ENCODE data around the gene CXCL13. TPM values are rescaled to one million over a fixed set of nuclear protein-coding genes. Genes with fewer than 3 reads are reported as not detected.

Gene CXCL13
- polyA plus RNA-seq, 1 of the 3 experiments (the other 2 are of a cell fraction), result not detected

GRCh38 chr4:77650787-77651186, 45.2 kb downstream of the CXCL13 start:
- H3K27ac ChIP-seq (ENCODE audit: low read depth in 2 of 2, low read length in 1 of 2), result no peak overlapping the region
- peaks cover 6% of the 10 kb centered on the region; the same call in 1 of the 2 replicates for H3K9me3 ChIP-seq
- no peaks in the 10 kb centered on the region for H3K4me1 ChIP-seq (ENCODE audit: control insufficient read depth in 1 of 2, insufficient read depth in 2 of 2, low read depth in 1 of 2, low read length in 1 of 2)
- no peak for DNase-seq
- no peak overlapping the region for H3K4me3 ChIP-seq (ENCODE audit: low read depth in 2 of 2, low read length in 1 of 2)
- no peak overlapping the region for H3K9ac ChIP-seq
- H3F3A ChIP-seq (replicated peaks; ENCODE audit: insufficient read depth), result no peaks in the 10 kb centered on the region
- H3K9me2 ChIP-seq, result no peaks in the 10 kb centered on the region
- CTCF ChIA-PET, result no interaction called here
- H3K36me3 ChIP-seq (replicated peaks in 1 of 2; ENCODE audit: control insufficient read depth in 1 of 2, insufficient read depth in 2 of 2, low read length in 1 of 2), result no peaks in the 10 kb centered on the region
- no peak overlapping the region for H2AFZ ChIP-seq (ENCODE audit: low read depth)
- TF ChIP-seq SMC3 (IDR thresholded peaks at IDR 0.05; ENCODE audit: low read depth, low read length) (no peak), IRF3 (IDR thresholded peaks at IDR 0.05; ENCODE audit: low read depth, low read length) (no peak), FOXM1 (IDR thresholded peaks at IDR 0.05; ENCODE audit: low read depth) (no peak), YY1 (IDR thresholded peaks at IDR 0.05; ENCODE audit: low read depth) (no peak), PBX3 (IDR thresholded peaks at IDR 0.05) (no peak), RXRA (IDR thresholded peaks at IDR 0.05; ENCODE audit: borderline replicate concordance, low read depth) (no peak), TCF12 (IDR thresholded peaks at IDR 0.05) (no peak), GATA2 (CRISPR knock-in tag; IDR thresholded peaks at IDR 0.05) (no peak), REST (IDR thresholded peaks at IDR 0.05; ENCODE audit: low read depth, low read length) (no peak), ZBTB33 (IDR thresholded peaks at IDR 0.05; ENCODE audit: borderline replicate concordance, low read depth) (no peak)
- POLR2A ChIA-PET, result no interaction called here
- H3K27me3 ChIP-seq (ENCODE audit: insufficient read depth), result peaks cover 9% of the 10 kb centered on the region; the same call in 1 of the 2 replicates
- 22% methylated on average over 1 of the region's 1 CpG for WGBS (ENCODE audit: low lambda C conversion rate)
- H3K4me2 ChIP-seq, result no peak overlapping the region
- H4K20me1 ChIP-seq (ENCODE audit: insufficient read depth), result no peaks in the 10 kb centered on the region
- H3K79me2 ChIP-seq (ENCODE audit: insufficient read depth), result no peaks in the 10 kb centered on the region
